Endodermal cell (in vitro differentiated cells): Measurements from ENCODE around the gene GALNT9. TPM values are rescaled to one million over a fixed set of nuclear protein-coding genes. Genes with fewer than 3 reads are reported as not detected.

ENCODE experiments used
- DNase-seq: peaks from one replicate; pipeline ENCODE4 v3.0.0-alpha.2; 2017
- H3K27ac ChIP-seq: 2 replicates; pipeline ENCODE4 v1.5.1; 2013; ENCODE audit warnings: mild to moderate bottlenecking, low read depth, low read length, moderate library complexity
- H3K27me3 ChIP-seq: 2 replicates; pipeline ENCODE4 v1.6.1; 2013; ENCODE audit warnings: mild to moderate bottlenecking, low read length, moderate library complexity; ENCODE audit not compliant: insufficient read depth, control insufficient read depth, poor library complexity, severe bottlenecking
- H3K36me3 ChIP-seq: 2 replicates; pipeline ENCODE4 v1.7.0; 2013; ENCODE audit warnings: mild to moderate bottlenecking, low read length, moderate library complexity; ENCODE audit not compliant: control insufficient read depth, insufficient read depth
- H3K4me1 ChIP-seq: one replicate; pipeline ENCODE4 v1.7.0; 2013; ENCODE audit warnings: low read length; ENCODE audit not compliant: control insufficient read depth, insufficient read depth
- H3K4me3 ChIP-seq: 2 replicates; pipeline ENCODE4 v1.5.1; 2013; ENCODE audit warnings: mild to moderate bottlenecking, low read length, moderate library complexity
- H3K9ac ChIP-seq: 2 replicates; pipeline ENCODE4 v1.6.1; 2013; ENCODE audit warnings: mild to moderate bottlenecking, low read length, moderate library complexity; ENCODE audit not compliant: poor library complexity, severe bottlenecking; ENCODE audit errors: extremely low read depth
- H3K9me3 ChIP-seq: 2 replicates; pipeline ENCODE4 v1.6.1; 2013; ENCODE audit warnings: mild to moderate bottlenecking, low read length, moderate library complexity; ENCODE audit not compliant: control insufficient read depth
- H3K27ac Mint-ChIP-seq: 2 replicates; pipeline ENCODE4 v1.8.0; 2020; ENCODE audit warnings: mixed read lengths
- H3K27me3 Mint-ChIP-seq: 2 replicates; pipeline ENCODE4 v1.8.0; 2021; ENCODE audit warnings: mild to moderate bottlenecking, mixed read lengths; ENCODE audit not compliant: insufficient read depth
- H3K36me3 Mint-ChIP-seq: 2 replicates; pipeline ENCODE4 v1.8.0; 2020; ENCODE audit warnings: low read depth, mixed read lengths
- H3K4me1 Mint-ChIP-seq: 2 replicates; pipeline ENCODE4 v1.8.0; 2020; ENCODE audit warnings: mixed read lengths
- H3K4me3 Mint-ChIP-seq: 2 replicates; pipeline ENCODE4 v1.8.0; 2020; ENCODE audit warnings: mild to moderate bottlenecking, moderate library complexity, mixed read lengths
- H3K9me3 Mint-ChIP-seq: 2 replicates; pipeline ENCODE4 v1.8.0; 2020; ENCODE audit warnings: mild to moderate bottlenecking, mixed read lengths
- WGBS, 2 experiments: methylation state at CpG; one replicate each; pipeline versions ENCODE4 v1.1.5 to v1.1.7; 2013; ENCODE audit warnings: missing lambda C conversion rate in 2 of 2, mixed read lengths in 1 of 2; ENCODE audit not compliant: insufficient coverage in 1 of 2, insufficient read length in 1 of 2; 5-methylcytosine and 5-hydroxymethylcytosine counted together
- total RNA-seq, 2 donors: library from RNA; stranded (reverse); fragmentation: NEBNext Ultra II Directional in 1 of 2; extraction: Animal tissue kit (Norgen Biotek cat#: 25700) in 1 of 2; gene quantifications; 2 replicates in 1 of 2; 3 replicates in 1 of 2; pipeline ENCODE4 v1.2.1, GENCODE V29; 2021
- TF ChIP-seq, protein P1 (sequence below): fragments of 200-600 bp; sonication (generic); conservative IDR thresholded peaks from 2 replicates; pipeline ENCODE4 v1.5.0; 2021; ENCODE audit warnings: antibody characterized with exemption, mild to moderate bottlenecking

GALNT9 gene
- total RNA-seq, 2 donors from 2014 or later = 0.13 TPM; not detected in 1

- TF ChIP-seq, protein P1, sequence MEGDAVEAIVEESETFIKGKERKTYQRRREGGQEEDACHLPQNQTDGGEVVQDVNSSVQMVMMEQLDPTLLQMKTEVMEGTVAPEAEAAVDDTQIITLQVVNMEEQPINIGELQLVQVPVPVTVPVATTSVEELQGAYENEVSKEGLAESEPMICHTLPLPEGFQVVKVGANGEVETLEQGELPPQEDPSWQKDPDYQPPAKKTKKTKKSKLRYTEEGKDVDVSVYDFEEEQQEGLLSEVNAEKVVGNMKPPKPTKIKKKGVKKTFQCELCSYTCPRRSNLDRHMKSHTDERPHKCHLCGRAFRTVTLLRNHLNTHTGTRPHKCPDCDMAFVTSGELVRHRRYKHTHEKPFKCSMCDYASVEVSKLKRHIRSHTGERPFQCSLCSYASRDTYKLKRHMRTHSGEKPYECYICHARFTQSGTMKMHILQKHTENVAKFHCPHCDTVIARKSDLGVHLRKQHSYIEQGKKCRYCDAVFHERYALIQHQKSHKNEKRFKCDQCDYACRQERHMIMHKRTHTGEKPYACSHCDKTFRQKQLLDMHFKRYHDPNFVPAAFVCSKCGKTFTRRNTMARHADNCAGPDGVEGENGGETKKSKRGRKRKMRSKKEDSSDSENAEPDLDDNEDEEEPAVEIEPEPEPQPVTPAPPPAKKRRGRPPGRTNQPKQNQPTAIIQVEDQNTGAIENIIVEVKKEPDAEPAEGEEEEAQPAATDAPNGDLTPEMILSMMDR = no peak
- 86 to 88% methylated on average over 22 to 35 of the region's 35 CpGs for WGBS, 2 experiments
- Mint-ChIP-seq H3K36me3 (no peaks in the 10 kb centered on the region), H3K4me1 (peaks cover 5% of the 10 kb centered on the region), H3K9me3 (no peaks in the 10 kb centered on the region), H3K4me3 (no peak overlapping the region), H3K27me3 (peaks cover 30% of the 10 kb centered on the region), H3K27ac (no peak overlapping the region)
- H3K36me3 ChIP-seq = no peaks in the 10 kb centered on the region
- H3K4me1 ChIP-seq = no peaks in the 10 kb centered on the region
- no peak for DNase-seq
- H3K9me3 ChIP-seq = no peaks in the 10 kb centered on the region
- no peak overlapping the region for H3K4me3 ChIP-seq
- H3K27ac ChIP-seq = no peak overlapping the region
- no peaks in the 10 kb centered on the region for H3K27me3 ChIP-seq
- no peak overlapping the region for H3K9ac ChIP-seq
Observed at GRCh38 chr12:132173135-132174014, 156.0 kb downstream of the GALNT9 start.

GRCh38 chr12:132172619-132173018 lies 156.8 kb downstream of the GALNT9 start:
- Histone ChIP-seq H3K4me3 (no peak overlapping the region), H3K36me3 (no peaks in the 10 kb centered on the region), H3K27me3 (no peaks in the 10 kb centered on the region), H3K4me1 (no peaks in the 10 kb centered on the region), H3K9me3 (no peaks in the 10 kb centered on the region), H3K27ac (no peak overlapping the region), H3K9ac (no peak overlapping the region)
- H3K4me3 Mint-ChIP-seq = no peak overlapping the region
- 86 to 92% methylated on average over 8 to 15 of the region's 15 CpGs for whole genome bisulfite sequencing, 2 experiments
- H3K9me3 Mint-ChIP-seq = no peaks in the 10 kb centered on the region
- H3K4me1 Mint-ChIP-seq = peaks cover 5% of the 10 kb centered on the region
- TF ChIP-seq, protein P1 = no peak
- H3K27ac Mint-ChIP-seq = no peak overlapping the region
- H3K36me3 Mint-ChIP-seq = no peaks in the 10 kb centered on the region
- peaks cover 29% of the 10 kb centered on the region for H3K27me3 Mint-ChIP-seq
- no peak for DNase-seq

DNA sequence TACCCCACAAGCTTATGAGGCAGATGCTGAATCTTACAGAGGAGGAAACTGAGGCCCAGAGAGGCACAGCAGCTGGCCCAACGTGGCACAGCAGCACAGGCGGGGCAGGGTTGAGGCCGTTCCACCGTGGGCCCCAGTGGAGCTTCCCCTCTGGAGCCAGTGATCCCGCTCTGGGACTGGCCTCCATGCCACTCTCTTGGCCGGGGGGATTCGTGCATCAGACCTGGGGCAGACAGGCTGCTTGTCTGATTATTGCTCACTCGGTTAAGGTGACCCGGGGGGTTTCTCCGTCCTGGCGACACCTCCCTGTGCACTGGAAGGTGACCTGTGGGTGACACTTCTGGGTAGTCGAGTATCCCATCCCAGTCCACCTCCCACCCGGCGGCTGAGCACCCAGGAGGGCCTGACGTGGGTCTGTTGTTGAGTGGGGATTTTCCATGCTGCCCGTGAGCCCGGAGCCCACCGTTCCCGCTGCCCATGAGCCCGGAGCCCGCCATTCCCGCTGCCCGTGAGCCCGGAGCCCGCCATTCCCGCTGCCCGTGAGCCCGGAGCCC lies 157.3 kb downstream of the GALNT9 start:
- Histone ChIP-seq H3K36me3 (no peaks in the 10 kb centered on the region), H3K4me3 (no peak overlapping the region), H3K9ac (no peak overlapping the region), H3K9me3 (no peaks in the 10 kb centered on the region), H3K27me3 (no peaks in the 10 kb centered on the region), H3K27ac (no peak overlapping the region), H3K4me1 (no peaks in the 10 kb centered on the region)
- H3K9me3 Mint-ChIP-seq = peaks cover 2% of the 10 kb centered on the region
- peaks cover 32% of the 10 kb centered on the region for H3K27me3 Mint-ChIP-seq
- no peak for DNase-seq
- no peak overlapping the region for H3K27ac Mint-ChIP-seq
- H3K4me3 Mint-ChIP-seq = no peak overlapping the region
- peaks cover 5% of the 10 kb centered on the region for H3K4me1 Mint-ChIP-seq
- WGBS, 2 experiments = 86 to 89% methylated on average over 8 to 28 of the region's 28 CpGs
- H3K36me3 Mint-ChIP-seq = no peaks in the 10 kb centered on the region
- TF ChIP-seq, protein P1 = no peak
